Hematopoietic multipotent progenitor cell treated with erythropoietin and hydrocortisone succinate and interleukin-3 and kit ligand, for 15 days (in vitro differentiated cells): Measurements from ENCODE around the gene STAT4.

Experiments
- DNase-seq: peaks from one replicate; pipeline ENCODE4 v3.0.0-alpha.2; 2015; ENCODE audit warnings: low spot score

STAT4 gene

GRCh38 chr2:191083540-191083939 lies 67.3 kb downstream of the STAT4 start:
- no peak for DNase-seq

- no peak for DNase-seq
These were observed 68.5 kb downstream of the STAT4 start for GRCh38 chr2:191082321-191082720.

DNA sequence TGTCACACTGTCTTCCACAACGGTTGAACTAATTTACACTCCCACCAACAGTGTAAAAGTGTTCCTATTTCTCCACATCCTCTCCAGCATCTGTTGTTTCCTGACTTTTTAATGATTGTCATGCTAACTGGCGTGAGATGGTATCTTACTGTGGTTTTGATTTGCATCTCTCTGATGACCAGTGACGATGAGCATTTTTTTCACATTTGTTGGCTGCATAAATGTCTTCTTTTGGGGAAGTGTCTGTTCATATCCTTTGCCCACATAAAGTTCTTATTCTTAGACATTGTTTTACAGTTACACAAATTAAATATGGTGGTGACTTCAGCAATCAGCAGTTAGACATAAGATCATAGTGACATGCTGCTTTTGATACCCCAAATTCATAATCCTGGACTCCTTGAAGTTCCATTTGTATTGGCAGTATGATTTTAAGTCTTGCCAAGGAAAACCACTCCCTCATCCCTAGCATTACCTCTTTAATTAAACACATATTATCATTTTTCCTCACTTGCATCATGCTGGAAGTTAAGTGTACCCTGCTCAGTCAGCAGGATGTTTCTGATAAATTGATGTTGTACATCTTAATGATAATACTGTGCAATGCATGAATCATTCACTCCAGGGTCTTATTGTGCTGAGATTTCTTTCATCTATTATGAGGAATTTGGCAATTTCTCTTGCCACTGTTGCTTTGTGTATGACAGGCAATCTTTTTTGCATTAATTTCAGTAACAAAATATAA lies 69.2 kb downstream of the STAT4 start:
- DNase-seq = no peak

GRCh38 chr2:191078165-191078867 lies 72.5 kb downstream of the STAT4 start:
- DNase-seq = no peak

GRCh38 chr2:191070276-191070675 lies 80.5 kb downstream of the STAT4 start:
- DNase-seq = no peak

DNA sequence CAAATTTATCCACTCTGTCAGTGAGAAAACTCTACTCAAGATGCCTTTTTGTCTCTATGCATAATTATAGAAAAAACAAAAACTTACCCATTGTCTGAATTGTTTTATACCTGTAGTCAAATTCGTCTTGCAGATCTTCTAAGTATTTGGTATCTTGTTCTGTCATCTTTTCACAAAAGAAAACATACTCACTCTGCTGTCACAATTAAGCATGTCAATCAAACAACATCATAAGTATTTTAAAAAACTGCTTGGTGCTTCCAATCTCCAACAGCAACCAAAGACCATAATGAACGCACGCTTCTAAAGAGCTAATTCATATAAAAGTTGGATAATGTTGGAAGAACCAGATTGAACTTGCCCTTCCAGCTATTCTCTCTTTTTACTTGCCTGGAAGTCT lies 81.2 kb downstream of the STAT4 start:
- no peak for DNase-seq

GRCh38 chr2:191066919-191067233 lies 83.9 kb downstream of the STAT4 start:
- no peak for DNase-seq

DNA sequence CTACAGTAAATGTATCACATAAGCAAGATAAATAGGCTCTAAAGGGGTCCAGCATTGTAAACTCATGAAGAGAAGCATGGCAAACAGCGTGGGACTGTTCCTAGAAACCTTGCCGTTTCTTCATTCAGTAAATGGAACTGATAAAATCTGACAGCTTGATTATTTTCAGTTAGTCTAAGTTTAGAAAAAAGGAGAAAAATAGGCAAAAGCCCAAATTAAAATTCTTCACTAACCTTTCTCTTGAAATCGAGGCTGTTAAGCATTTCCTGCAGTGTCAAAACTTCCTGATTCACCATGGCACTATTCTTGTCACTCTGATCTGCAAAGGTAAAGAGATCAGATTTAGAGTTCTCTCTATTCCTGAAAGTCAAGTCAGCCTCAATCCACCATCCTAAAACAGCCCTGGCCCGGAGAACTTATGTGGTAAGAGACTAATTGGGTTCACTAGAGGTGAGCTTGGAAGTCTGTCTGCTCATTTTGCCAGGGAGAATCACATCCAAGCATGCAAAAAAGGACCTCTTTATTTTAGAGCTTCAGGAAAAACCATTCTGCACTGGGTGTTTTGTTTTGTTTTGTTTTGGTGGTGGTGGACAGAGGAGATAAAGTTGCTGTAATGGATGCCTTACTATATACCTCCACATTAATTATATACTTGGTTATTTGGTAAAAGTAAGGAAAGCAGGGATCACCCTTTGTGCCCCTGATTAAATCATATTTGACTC lies 84.4 kb downstream of the STAT4 start:
- no peak for DNase-seq

GRCh38 chr2:191065785-191066184 lies 85.0 kb downstream of the STAT4 start:
- no peak for DNase-seq

GRCh38 chr2:191064590-191064989 lies 86.2 kb downstream of the STAT4 start:
- no peak for DNase-seq

- no peak for DNase-seq
These were observed 87.2 kb downstream of the STAT4 start for GRCh38 chr2:191063584-191063983.

- DNase-seq = no peak
These were observed 89.3 kb downstream of the STAT4 start for GRCh38 chr2:191061381-191061980.

DNA sequence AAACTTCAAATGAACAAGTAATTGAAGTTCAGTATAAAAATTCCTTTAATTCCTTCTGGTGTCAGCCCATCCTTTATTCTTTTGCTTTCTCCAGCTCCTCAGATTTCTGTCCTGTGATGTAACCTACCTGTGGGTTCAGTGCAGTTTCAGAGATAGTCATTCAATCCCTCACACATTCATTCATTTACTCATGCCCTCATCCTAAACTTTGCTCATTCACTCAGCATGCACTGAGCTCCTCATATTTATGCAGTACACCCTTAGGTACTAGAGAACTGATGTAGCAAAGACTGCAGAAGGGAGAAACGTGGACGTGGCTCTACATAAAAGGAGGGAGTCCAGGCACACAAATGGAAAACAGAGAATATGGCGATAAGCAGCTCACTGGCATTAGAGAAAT lies 91.5 kb downstream of the STAT4 start:
- no peak for DNase-seq

GRCh38 chr2:191056228-191056627 lies 94.6 kb downstream of the STAT4 start:
- DNase-seq = no peak

DNA sequence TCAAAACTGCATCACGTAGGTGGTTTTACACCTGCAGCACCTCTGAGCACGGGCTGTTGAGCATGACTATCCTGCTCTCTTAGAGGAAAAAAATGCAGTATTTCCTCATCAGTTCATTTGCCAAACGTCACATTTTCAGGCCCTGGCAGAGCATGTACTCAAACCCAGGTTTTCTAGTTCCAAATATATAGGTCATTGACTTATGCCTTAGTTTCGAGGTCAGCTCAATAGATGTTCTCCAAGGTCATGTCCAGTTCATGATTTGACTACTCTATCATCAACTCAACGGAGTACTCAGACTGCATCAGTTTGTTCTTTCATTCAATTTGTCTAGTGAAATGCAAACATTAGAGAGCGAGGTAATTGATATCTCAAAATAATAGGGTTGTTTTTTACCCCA lies 97.5 kb downstream of the STAT4 start:
- DNase-seq = no peak

DNA sequence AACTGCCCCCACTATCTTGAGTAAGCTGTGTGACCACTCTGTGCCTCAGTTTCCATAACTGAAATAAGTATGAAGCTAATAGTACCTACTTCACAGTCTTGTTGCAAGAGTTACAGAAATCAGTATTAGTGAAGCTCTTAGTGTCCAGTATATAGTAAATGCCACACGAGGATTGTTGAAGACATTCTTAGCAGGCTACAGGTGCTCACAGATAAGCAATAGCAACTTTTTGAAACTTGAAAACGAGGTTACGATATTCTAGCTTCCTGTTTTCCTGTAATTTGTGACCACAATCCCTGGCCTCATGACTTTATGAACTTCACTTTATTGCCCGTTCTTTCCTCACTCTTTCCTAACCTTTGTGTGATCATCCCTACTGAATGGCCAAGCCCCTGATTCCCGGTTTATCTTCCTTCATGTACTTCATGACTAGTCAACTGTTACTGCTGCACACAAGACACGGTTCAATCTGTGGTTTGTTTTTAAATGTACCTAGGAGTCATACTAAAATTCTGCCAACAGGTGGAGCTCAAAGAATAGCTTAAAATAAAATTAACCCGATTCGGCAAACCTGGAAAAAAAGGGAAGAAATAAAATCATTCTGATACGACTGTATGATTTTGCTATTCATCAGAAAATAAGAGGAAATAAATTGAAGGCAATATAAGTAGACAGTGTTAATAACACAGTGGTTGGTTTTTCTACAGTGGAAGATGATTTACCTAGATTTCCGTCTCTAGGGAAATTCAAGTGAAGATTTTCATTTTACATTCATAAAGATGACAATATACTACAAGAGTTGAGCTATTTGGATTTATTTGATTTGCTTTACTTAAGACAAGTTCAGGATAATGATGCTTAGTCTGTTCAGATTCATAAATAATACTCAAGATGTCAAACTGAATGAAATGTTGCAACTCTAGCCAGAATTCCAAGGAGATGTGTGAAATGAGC lies 98.7 kb downstream of the STAT4 start:
- DNase-seq = peak; percentile 25

GRCh38 chr2:191051177-191051576 lies 99.6 kb downstream of the STAT4 start:
- DNase-seq = no peak

GRCh38 chr2:191050640-191050987 lies 100.2 kb downstream of the STAT4 start:
- DNase-seq = no peak

DNA sequence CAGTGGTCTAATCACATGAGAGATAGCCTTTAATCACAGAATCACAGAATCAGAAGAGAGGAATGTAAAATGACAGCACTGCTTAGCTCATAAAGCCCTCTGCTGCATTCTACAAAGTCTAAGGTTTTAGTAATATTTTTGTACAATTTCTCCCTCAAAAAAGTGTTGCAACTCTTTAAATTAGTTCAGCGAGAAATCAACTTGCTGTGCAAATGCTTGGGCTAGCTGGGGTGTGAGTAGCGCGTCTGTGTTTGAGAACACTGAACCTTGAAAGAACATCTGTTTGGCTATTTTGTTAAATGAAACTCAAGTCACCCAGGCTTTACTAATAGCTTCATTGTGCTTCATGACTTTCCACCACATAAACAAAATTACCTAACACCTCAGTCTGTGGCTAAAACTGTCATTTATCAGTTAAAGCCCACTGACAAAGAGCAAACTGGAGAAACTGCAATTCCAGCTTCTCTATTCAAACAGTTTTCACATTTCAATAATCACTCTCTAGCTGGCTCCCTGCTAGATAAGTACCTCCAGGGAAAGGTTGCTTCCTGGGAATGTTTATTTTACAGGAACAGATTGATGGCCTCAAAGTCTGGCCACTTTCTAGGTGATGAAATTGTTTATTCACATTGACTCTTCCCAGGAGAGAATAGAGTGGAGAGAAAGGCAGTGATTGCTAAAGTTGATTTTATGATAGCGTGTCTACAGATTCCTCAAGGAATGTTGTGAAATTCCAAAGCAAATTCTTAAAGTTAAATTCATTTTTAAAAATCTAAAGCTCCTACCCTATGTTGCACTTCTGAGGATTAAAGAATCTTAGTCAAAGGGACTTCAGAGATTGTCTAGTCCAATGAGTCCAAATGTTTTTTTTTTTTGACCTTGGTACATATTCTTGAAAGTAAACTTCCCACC lies 100.8 kb downstream of the STAT4 start:
- no peak for DNase-seq

GRCh38 chr2:191048073-191048472 lies 102.7 kb downstream of the STAT4 start:
- no peak for DNase-seq

GRCh38 chr2:191045141-191045540 lies 105.7 kb downstream of the STAT4 start:
- no peak for DNase-seq
